GM21786 (cell line): ENCODE measurements around the gene PTH1R.

Source experiments
- ATAC-seq: cut with Tn5 transposase; IDR thresholded peaks from one replicate; pipeline ENCODE4 v1.9.1; 2021; ENCODE audit not compliant: unreplicated experiment

PTH1R gene

GRCh38 chr3:46881596-46882376, 4.3 kb downstream of the PTH1R start:
- ATAC-seq, result no peak

DNA sequence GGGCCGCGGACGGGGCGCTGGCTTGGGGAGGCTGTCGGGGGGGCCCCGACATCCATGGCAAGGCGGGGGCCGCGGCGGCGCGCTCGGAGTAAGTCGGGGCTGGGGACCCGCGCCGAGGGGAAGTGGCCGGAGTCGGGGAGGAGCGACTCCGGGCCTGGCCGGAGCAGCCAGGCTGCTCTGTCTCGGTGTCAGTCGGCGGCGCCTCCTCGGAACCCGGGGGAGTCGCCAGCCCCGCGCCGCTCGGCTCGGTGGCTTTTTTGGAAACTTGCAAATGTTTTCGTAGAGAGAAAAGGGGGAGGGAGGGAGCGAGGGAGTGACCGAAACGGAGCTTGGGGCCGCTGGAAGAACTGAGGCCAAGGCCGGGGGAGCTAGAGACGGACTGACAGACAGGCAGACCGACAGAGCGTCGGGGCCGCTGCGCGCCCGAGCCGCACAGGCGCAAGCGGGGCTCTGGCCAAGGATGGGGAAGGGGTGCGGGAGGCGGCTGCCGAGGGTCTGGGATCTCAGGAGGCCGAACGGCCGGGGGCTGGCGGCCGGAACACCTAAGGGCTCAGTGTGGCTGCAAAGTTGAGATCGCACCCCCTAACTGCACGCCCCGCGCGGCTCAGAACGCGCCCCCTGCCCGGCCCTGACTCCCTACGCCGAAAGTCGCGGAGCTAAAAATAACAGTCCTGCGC, 5.0 kb downstream of the PTH1R start:
- ATAC-seq, result no peak

- no peak for ATAC-seq
These were observed 5.7 kb downstream of the PTH1R start for GRCh38 chr3:46883054-46883829.

GRCh38 chr3:46883830-46884185, 6.3 kb downstream of the PTH1R start:
- ATAC-seq, result no peak

- no peak for ATAC-seq
These were observed 6.9 kb downstream of the PTH1R start for GRCh38 chr3:46884427-46884826.

DNA sequence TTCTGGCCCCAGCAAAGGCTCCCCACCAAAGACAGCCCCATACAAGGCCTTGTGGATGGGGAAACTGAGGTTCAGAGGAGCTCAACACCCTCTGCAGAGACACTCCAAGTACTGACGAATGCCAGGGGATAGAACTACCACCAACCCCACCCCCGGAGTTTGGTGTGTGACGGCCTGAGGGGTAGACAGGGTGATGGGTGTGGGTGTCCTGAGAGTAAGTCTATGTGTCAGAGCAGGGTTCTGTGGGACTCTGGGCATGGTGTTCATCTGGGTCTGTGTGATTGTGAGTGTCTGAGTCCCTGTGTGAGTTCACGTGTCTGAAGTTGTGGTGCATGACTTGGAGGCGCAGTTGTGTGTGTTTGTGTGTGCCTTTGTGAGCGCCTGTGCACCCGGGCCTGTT, 7.4 kb downstream of the PTH1R start:
- ATAC-seq, result no peak

DNA sequence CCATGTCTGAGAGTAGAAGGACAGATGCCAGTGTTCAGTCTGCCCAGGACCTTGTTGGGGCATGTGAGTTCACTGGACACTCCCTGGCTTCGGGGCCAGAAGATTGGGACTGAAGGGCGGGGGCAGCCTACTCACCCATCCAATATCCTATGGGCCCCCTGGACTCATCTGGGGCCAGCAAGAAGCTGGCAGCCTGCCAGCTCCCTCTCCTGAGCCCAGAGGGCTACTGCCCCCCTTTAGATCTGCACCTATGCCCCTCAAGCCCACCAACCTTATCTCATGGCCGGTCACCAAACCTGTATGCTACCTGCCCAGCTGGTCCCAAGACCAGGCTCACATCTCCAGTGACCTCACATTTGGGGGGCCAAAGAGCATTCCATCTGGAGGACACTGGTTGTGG, 8.1 kb downstream of the PTH1R start:
- ATAC-seq, result no peak

DNA sequence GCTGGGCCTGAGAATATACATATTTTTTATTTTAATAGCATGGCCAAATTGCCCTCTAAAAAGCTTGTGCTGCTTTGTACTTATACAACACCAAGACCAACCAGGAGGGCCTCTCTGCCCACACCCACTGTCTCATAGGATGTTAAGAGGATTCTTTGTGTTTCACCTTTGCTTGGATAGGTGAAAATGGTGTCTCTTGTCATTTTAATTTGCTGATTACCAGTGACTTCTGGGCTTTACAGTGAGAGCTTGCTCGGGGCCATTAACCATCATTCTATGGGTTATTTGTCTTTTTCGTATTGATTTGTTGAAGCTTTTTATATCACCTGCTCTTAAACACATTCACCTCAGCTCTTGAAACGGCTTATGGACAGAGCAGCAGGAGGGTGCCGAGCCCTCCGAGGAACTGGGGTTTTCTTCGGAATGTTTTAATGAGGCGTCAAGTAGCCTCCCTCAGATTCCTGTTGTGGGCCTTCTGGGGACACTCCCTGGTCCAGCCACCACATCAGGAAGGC, 10.5 kb downstream of the PTH1R start:
- no peak for ATAC-seq

GRCh38 chr3:46888705-46889104, 11.2 kb downstream of the PTH1R start:
- no peak for ATAC-seq

DNA sequence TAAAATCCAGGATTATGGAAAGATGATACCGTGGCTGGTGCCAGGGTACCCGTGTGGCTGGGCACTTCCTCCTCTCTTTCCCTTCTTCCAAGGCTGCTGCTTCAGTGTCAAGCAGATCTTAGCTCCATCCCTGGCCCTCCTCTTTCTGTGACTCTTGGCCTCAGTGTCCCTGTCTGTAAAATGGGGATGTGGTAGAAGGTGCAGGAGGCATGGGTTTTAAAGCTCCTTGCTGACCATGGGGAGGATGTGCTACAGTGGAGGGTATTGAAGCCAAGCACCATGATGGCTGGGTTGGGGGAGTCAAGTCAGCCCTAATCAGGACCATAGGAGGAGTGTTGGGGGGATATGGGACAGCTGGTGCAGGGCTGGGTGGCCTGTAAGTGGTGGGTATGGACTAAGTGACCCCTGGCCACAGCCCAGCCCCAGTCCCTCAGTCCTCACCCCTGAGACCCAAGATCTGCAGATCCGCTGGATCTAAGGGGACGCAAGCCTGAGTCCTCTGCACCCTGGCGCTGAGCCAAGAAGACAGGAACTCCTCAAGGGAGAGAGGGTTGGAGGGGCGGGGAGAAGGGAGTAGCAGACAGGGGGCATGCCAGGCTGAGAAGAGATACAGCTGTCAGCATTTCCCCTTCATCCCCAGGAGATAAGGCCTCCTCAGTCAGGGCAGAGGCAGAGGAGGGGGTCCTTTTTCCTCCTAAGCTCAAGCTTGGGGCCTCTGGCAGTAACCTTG, 12.0 kb downstream of the PTH1R start:
- ATAC-seq, result no peak

DNA sequence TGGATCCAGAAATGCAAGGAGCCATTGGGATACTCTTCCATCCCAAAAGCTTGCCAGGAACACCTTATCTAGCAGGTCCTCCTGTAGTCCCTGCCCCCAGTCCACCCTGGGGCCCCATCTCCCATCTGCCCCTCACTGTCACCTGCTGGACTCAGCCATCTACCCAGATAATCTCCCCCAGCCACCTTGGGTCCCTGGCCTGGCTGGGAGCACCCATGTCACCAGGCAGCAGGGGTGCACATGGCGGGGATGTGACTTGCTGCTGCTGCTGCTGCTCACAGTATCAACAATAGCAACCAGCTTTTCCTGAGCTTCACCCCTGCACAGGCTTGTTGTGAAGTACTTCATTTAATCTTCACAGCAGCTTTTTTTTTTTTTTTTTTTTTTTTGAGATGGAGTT, 12.6 kb downstream of the PTH1R start:
- ATAC-seq, result no peak

GRCh38 chr3:46891132-46891531, 13.6 kb downstream of the PTH1R start:
- no peak for ATAC-seq

- ATAC-seq, result no peak
These were observed 15.0 kb downstream of the PTH1R start for GRCh38 chr3:46892285-46893145.

- ATAC-seq, result no peak
These were observed 15.7 kb downstream of the PTH1R start for GRCh38 chr3:46893146-46893748.

DNA sequence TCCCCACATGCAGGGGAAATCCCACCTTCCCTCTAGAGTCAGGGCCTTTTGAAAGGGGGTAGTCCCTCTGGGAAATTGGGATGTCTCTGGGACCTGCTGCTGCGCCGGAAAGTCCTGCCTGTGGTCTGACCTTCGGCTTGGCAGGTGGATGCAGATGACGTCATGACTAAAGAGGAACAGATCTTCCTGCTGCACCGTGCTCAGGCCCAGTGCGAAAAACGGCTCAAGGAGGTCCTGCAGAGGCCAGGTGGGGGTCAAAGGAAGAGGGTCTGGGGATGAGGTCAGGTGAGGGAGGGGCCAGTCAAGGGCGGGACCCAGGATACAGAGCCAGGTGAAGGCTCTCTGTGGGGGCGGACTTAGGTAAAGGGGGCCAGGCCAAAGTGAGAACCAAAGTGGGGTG, 16.2 kb downstream of the PTH1R start:
- no peak for ATAC-seq

GRCh38 chr3:46894256-46894655, 16.7 kb downstream of the PTH1R start:
- no peak for ATAC-seq

GRCh38 chr3:46895204-46895660, 17.7 kb downstream of the PTH1R start:
- ATAC-seq, result no peak

DNA sequence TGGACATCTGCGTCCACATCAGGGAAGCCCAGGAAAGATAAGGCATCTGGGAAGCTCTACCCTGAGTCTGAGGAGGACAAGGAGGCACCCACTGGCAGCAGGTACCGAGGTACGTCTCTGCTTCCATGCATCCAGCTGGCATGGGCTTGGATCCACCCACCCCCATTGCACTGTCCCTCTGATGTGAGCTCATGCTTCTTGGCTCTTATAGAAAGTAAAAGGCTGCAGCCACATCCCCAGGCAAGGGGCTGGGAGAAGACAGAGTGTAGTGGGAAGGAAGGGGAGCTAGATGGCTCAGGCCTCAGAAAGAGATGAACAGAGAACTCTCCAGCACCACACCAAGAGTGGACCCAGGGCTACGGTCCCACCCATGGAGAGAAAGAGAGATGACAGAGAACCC, 18.2 kb downstream of the PTH1R start:
- ATAC-seq, result no peak

DNA sequence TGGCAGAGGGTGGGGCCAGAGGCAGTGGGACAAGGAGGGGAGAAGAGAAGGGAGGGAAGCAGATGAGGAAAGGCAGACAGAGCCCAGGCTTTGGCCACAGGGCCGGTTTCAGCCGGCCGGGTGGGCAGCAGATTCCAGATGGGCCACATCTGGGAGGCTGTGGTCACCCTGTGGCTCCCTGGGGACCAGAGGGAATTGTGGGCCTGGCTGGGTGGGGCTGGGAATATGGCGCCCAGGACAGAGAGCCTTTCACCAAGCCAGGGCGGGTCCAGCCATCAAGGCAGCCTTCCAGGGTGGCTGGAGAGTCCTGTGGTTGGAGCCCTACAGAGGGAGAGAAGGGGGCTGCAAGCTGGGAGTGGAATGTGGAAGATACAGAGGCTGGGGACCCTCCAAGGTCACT, 18.9 kb downstream of the PTH1R start:
- no peak for ATAC-seq

GRCh38 chr3:46897031-46897430, 19.5 kb downstream of the PTH1R start:
- no peak for ATAC-seq
